SH-SY5Y (cell line): ENCODE data around the gene SAFB.

Experiments used
- GATA2 ChIP-seq: IDR thresholded peaks from 2 replicates; pipeline ENCODE4 v1.6.1; 2011; ENCODE audit warnings: mild to moderate bottlenecking, low read depth, low read length
- GATA3 ChIP-seq: IDR thresholded peaks from 2 replicates; pipeline ENCODE4 v1.6.1; 2011; ENCODE audit warnings: low read depth, mild to moderate bottlenecking, low read length, moderate library complexity

DNA sequence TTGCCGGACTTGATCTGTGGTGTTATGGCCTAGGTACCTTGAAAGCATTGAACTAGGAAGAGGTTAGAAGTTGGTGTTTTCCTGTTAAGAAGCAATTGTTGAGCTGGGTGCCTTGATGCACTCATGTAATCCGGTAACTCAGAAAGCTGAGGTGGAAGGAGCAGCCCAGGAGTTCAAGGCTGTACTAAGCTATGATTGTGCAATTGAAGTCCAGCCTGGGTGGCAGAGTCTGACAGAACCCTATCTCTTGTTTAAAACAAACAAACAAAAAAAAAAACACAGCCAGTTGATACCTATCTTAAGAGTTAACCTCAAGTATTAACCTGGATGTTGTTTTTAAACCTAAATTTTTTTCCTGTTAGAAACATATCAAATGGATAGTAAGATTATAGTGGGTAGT lies 19.3 kb downstream of the SAFB start:
- TF ChIP-seq GATA2 (no peak), GATA3 (no peak)
